A673 (cell line): ENCODE data around the gene BCO1. TPM values are rescaled to one million over a fixed set of nuclear protein-coding genes. Genes with fewer than 3 reads are reported as not detected.

Experiments used
- Bru-seq: library from RNA; stranded (reverse); fragments of 400-500 nt; gene quantifications from one replicate; lab custom pipeline; 2021; lab: Mats Ljungman, UMichigan
- BruChase-seq, 2 experiments: library from RNA; stranded (reverse); fragments of 400-500 nt; gene quantifications; one replicate each; lab custom pipeline; 2021; lab: Mats Ljungman, UMichigan
- BruUV-seq: library from RNA; stranded (reverse); fragments of 400-500 nt; replicated peaks from 2 replicates; lab custom pipeline; 2021; lab: Mats Ljungman, UMichigan
- CTCF ChIA-PET: fragments of 300-600 bp; sonication (Branson Sonifier 250); formaldehyde crosslinking; loops from one replicate; lab custom pipeline; 2022; ENCODE audit warnings: antibody characterized with exemption; lab: Charles Lee
- POLR2A ChIA-PET: fragments of 300-600 bp; sonication (Branson Sonifier 250); formaldehyde crosslinking; loops from one replicate; lab custom pipeline; 2022; ENCODE audit warnings: antibody characterized with exemption; ENCODE audit not compliant: low non-redundant PET; lab: Charles Lee
- DNase-seq: peaks from one replicate; pipeline ENCODE4 v3.0.0-alpha.2; 2015; ENCODE audit warnings: low spot score
- H3K27ac ChIP-seq: fragments of 200-600 bp; sonication (generic); 2 replicates; pipeline ENCODE4 v1.5.1; 2016; ENCODE audit warnings: mixed run types, low read depth, mild to moderate bottlenecking, mixed read lengths, antibody characterized with exemption, low read length; ENCODE audit not compliant: poor library complexity, severe bottlenecking
- H3K27me3 ChIP-seq: fragments of 200-600 bp; sonication (generic); replicated peaks from 2 replicates; pipeline ENCODE4 v1.6.1; 2017; ENCODE audit warnings: mixed run types, low read depth, mild to moderate bottlenecking, mixed read lengths, antibody characterized with exemption, low read length; ENCODE audit not compliant: insufficient read depth, poor library complexity
- H3K36me3 ChIP-seq: fragments of 200-600 bp; sonication (generic); 2 replicates; pipeline ENCODE4 v1.6.1; 2016; ENCODE audit warnings: mixed run types, mild to moderate bottlenecking, mixed read lengths, antibody characterized with exemption, low read length; ENCODE audit not compliant: insufficient read depth, poor library complexity, severe bottlenecking
- H3K4me1 ChIP-seq: fragments of 200-600 bp; sonication (generic); 2 replicates; pipeline ENCODE4 v1.6.1; 2017; ENCODE audit warnings: mixed run types, mild to moderate bottlenecking, mixed read lengths, antibody characterized with exemption, low read length; ENCODE audit not compliant: insufficient read depth, poor library complexity, severe bottlenecking
- H3K4me3 ChIP-seq: fragments of 200-600 bp; sonication (generic); 2 replicates; pipeline ENCODE4 v1.5.1; 2016; ENCODE audit warnings: low read depth, mixed run types, mild to moderate bottlenecking, mixed read lengths, low read length; ENCODE audit not compliant: poor library complexity, severe bottlenecking
- H3K9me3 ChIP-seq: fragments of 200-600 bp; sonication (generic); 2 replicates; pipeline ENCODE4 v1.6.1; 2016; ENCODE audit warnings: mixed run types, low read depth, mild to moderate bottlenecking, mixed read lengths, antibody characterized with exemption, low read length; ENCODE audit not compliant: poor library complexity, severe bottlenecking
- EZH2 ChIP-seq: fragments of 200-600 bp; sonication (generic); IDR thresholded peaks from 2 replicates; pipeline ENCODE4 v1.6.1; 2017; ENCODE audit warnings: borderline replicate concordance, low read depth, mild to moderate bottlenecking, mixed read lengths, antibody characterized with exemption, low read length; ENCODE audit not compliant: poor library complexity, severe bottlenecking
- intact Hi-C: fragments of 100-400 bp; cut with micrococcal nuclease; formaldehyde crosslinking; loops from one replicate; pipeline ENCODE4 v1.10.0; 2022; ENCODE audit not compliant: unreplicated experiment
- long read RNA-seq: library from polyadenylated mRNA; stranded (forward); transcript quantifications from one replicate; pipeline ENCODE4 v2.0.0, GENCODE V29; 2022
- total RNA-seq: library from RNA; stranded (reverse); gene quantifications from 2 replicates; pipeline ENCODE4 v1.2.3, GENCODE V29; 2021
- TF ChIP-seq, protein P1 (sequence below): fragments of 300-800, 200-600 bp; sonication (generic); conservative IDR thresholded peaks from 2 replicates; pipeline ENCODE4 v1.5.1; 2017; ENCODE audit warnings: low read depth, mild to moderate bottlenecking, antibody characterized with exemption, low read length, moderate library complexity, mixed read lengths

Gene BCO1, protein sequence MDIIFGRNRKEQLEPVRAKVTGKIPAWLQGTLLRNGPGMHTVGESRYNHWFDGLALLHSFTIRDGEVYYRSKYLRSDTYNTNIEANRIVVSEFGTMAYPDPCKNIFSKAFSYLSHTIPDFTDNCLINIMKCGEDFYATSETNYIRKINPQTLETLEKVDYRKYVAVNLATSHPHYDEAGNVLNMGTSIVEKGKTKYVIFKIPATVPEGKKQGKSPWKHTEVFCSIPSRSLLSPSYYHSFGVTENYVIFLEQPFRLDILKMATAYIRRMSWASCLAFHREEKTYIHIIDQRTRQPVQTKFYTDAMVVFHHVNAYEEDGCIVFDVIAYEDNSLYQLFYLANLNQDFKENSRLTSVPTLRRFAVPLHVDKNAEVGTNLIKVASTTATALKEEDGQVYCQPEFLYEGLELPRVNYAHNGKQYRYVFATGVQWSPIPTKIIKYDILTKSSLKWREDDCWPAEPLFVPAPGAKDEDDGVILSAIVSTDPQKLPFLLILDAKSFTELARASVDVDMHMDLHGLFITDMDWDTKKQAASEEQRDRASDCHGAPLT
- total RNA-seq (0.15 and 0.19 TPM in 2 replicates), Bru-seq, nascent RNA (percentile 3 among the genes with signal in this experiment), BruChase-seq, experiment 1, labeled RNA remaining after a 2-hour chase (percentile 14 among the genes with signal in this experiment), BruChase-seq, experiment 2, labeled RNA remaining after a 6-hour chase (percentile 14 among the genes with signal in this experiment)
- long read RNA-seq, result 0 reads

DNA sequence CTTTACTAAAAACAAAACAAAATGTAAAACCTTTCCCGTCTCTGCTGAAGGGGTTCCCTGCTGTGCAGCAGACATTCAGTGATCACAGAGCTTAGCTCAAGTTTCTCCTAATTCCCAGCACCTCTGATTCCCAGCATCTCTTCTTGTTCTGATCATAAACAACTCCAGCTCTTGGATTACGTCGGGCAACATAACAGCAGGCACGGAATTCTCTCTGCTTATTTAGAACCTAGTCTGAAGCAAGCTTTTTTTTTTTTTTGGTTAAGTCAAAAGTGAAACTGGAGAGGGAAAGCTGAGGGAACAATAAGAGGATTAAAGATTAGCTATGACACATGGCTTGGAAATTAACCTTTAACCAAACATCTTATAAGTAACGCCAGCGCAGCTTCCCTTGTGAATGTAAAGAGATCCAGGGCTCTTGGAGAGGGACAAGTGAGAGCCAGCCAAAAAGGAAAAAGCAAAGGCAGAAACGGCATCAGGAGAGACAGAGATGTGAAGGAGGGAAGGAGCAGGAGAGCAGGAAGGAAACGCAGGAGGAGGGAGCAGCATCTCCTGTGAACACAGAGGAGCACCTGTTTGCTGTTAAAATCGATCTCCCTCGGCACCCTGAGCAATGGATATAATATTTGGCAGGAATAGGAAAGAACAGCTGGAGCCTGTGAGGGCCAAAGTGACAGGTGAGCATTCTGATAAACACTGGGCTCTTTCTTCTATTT is at the start of gene BCO1:
Gene BCO1, plus strand, starts transcription at position 394 of the 716 bp plus-strand sequence. Its CDS starts 220 bp downstream, at position 614.
- POLR2A ChIA-PET, result interaction anchor here (0.6 kb wide), 1 partner anchor 412 kb away, joined by 8 read pairs; no protein-coding TSS in a partner anchor
- peak within 1 kb of the TSS; percentile 60 for H3K27ac ChIP-seq

DNA sequence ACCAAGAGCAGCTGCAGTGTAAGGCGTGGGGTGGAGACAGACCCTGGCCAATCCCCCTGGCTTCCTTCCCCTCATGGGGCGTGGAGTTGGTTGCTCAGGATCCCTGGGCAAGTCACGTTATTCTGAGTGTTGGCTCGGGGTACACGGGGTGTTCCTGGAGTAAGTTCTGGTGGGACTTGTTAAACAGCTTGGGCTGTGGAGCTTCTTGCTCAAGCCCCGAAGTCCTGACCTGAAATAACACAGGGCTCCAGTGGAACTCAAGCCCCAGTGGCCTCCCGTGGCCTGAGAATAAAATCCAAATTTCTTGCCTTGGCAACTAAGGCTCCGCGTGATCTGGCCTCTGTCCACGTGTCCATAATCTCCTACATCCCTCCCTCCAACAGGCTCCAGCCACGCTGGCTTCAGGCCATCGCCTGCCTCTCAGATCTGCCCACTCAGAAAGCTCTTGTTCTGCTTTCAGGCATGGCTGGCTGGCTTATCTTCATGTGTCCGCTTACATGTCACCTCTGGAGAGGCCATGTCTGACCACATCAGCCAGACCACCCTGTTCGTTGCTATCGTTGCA is 49.3 kb upstream of the BCO1 start:
- Histone ChIP-seq H3K4me3 (no peak overlapping the region), H3K36me3 (no peaks in the 10 kb centered on the region), H3K27ac (no peak overlapping the region), H3K4me1 (no peaks in the 10 kb centered on the region), H3K27me3 (no peaks in the 10 kb centered on the region), H3K9me3 (no peaks in the 10 kb centered on the region)
- TF ChIP-seq, protein P1, sequence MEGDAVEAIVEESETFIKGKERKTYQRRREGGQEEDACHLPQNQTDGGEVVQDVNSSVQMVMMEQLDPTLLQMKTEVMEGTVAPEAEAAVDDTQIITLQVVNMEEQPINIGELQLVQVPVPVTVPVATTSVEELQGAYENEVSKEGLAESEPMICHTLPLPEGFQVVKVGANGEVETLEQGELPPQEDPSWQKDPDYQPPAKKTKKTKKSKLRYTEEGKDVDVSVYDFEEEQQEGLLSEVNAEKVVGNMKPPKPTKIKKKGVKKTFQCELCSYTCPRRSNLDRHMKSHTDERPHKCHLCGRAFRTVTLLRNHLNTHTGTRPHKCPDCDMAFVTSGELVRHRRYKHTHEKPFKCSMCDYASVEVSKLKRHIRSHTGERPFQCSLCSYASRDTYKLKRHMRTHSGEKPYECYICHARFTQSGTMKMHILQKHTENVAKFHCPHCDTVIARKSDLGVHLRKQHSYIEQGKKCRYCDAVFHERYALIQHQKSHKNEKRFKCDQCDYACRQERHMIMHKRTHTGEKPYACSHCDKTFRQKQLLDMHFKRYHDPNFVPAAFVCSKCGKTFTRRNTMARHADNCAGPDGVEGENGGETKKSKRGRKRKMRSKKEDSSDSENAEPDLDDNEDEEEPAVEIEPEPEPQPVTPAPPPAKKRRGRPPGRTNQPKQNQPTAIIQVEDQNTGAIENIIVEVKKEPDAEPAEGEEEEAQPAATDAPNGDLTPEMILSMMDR, result no peak
- TF ChIP-seq EZH2, result no peak
- BruUV-seq, result no TSS peak
- CTCF ChIA-PET, result interaction anchor here (1.1 kb wide), 1 partner anchor 16 kb away, joined by 3 read pairs; no protein-coding TSS in a partner anchor
- no peak for DNase-seq
- intact Hi-C loops, result no loop called here
- POLR2A ChIA-PET, result no interaction called here

More for the DNA sequence above, at the start of gene BCO1:
- peak; percentile 75 for DNase-seq
- Histone ChIP-seq H3K4me1 (peaks cover 13% of the 10 kb centered on the region), H3K9me3 (no peaks in the 10 kb centered on the region), H3K27me3 (no peaks in the 10 kb centered on the region), H3K4me3 (peak within 1 kb of the TSS; percentile 34), H3K36me3 (no peaks in the 10 kb centered on the region)
- BruUV-seq, result no TSS peak
- TF ChIP-seq, protein P1, result no peak
- TF ChIP-seq EZH2, result no peak
- CTCF ChIA-PET, result interaction anchor here (0.6 to 0.9 kb wide), 3 partner anchors 12 to 26 kb away, joined by 4 to 6 read pairs (median 4); no protein-coding TSS in a partner anchor
- intact Hi-C loops, result no loop called here

DNA sequence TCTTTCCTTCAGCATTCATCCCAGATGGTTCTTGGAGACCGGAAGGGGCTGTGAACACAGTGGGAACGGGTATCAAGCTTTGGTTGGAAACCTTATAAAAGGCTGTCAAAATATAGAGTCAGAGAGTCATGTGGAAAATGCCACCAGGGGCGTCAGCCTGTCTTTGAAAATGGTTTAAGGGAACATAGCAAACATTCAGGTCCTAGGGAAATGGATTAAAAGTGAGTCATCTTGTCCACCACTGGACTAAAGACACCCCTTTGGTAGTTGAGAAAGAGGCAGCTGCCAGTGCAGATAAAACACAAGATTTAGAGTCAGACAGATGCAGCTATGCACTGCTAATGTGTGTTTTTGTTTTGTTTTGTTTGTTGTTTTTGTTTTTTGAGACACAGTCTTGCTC is 47.8 kb upstream of the BCO1 start:
- Histone ChIP-seq H3K9me3 (no peaks in the 10 kb centered on the region), H3K4me3 (no peak overlapping the region), H3K27ac (no peak overlapping the region), H3K27me3 (no peaks in the 10 kb centered on the region), H3K36me3 (no peaks in the 10 kb centered on the region), H3K4me1 (no peaks in the 10 kb centered on the region)
- ChIA-PET CTCF (no interaction called here), POLR2A (no interaction called here)
- intact Hi-C loops, result no loop called here
- TF ChIP-seq, protein P1, result no peak
- TF ChIP-seq EZH2, result no peak
- DNase-seq, result no peak
- BruUV-seq, result no TSS peak
